Type B pancreatic cell (in vitro differentiated cells): ENCODE results near the gene PYGM. TPM values are rescaled to one million over a fixed set of nuclear protein-coding genes. Genes with fewer than 3 reads are reported as not detected.
A peak's percentile ranks its signal among the peaks of the same experiment; 100 is the strongest.

Experiments
- DNase-seq: peaks from one replicate; pipeline ENCODE4 v3.0.0; 2021; ENCODE audit warnings: mixed read lengths; ENCODE audit not compliant: unreplicated experiment; ENCODE audit errors: extremely low spot score
- H3K27ac Mint-ChIP-seq: 2 replicates; pipeline ENCODE4 v1.8.0; 2021; ENCODE audit warnings: mild to moderate bottlenecking, mixed read lengths
- H3K27me3 Mint-ChIP-seq: 2 replicates; pipeline ENCODE4 v1.8.0; 2021; ENCODE audit warnings: mixed read lengths
- H3K36me3 Mint-ChIP-seq: 2 replicates; pipeline ENCODE4 v1.8.0; 2021; ENCODE audit warnings: mixed read lengths
- H3K4me1 Mint-ChIP-seq: one replicate; pipeline ENCODE4 v1.8.0; 2021; ENCODE audit warnings: mixed read lengths; ENCODE audit not compliant: unreplicated experiment
- H3K4me3 Mint-ChIP-seq: 2 replicates; pipeline ENCODE4 v1.8.0; 2021; ENCODE audit warnings: mild to moderate bottlenecking, mixed read lengths
- H3K9me3 Mint-ChIP-seq: 2 replicates; pipeline ENCODE4 v1.8.0; 2021; ENCODE audit warnings: mixed read lengths
- CTCF ChIP-seq: fragments of 200-600 bp; sonication (generic); conservative IDR thresholded peaks from 2 replicates; pipeline ENCODE4 v1.5.0; 2021; ENCODE audit warnings: antibody characterized with exemption, mild to moderate bottlenecking
- total RNA-seq: library from RNA; stranded (reverse); gene quantifications from 2 replicates; pipeline ENCODE4 v1.2.1, GENCODE V29; 2021; ENCODE audit warnings: low replicate concordance

The PYGM gene
- total RNA-seq, 1 donor from 2014 or later = 239 TPM

DNA sequence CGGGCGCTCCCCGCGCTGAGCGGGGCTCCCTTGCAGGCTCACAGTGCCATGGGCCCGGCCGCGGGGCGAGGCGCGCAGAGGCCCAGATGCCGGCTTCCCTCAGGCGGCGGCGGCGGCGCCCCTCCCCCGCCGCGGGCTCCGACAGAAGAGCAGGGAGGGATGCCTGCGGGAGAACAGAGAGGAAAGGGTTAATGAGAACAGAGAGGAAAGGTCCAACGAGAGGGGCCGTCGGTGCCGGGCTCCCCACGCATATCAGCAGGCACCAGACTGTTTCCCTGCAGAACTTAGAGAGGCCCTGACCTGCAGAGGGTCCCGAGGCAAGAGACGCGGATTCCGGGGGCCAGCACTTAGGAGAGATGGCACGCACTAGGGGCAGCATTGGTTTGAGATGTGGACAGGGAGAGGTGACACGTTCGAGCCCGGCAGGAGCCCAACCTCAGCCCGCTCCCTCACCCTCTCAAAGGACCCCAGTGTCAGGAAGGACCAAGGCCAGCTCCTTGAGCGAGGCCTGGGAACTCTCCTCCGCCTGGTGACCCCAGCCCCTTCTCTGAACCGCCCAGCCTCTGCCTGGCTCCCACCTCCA is 45.9 kb downstream of the PYGM start:
- Mint-ChIP-seq H3K27ac (no peak overlapping the region), H3K4me3 (peak overlapping the region; percentile 47), H3K9me3 (no peaks in the 10 kb centered on the region), H3K36me3 (no peaks in the 10 kb centered on the region), H3K4me1 (peaks cover 19% of the 10 kb centered on the region), H3K27me3 (peaks cover 87% of the 10 kb centered on the region)
- no peak for TF ChIP-seq CTCF
- no peak for DNase-seq

- Mint-ChIP-seq H3K27me3 (peaks cover 84% of the 10 kb centered on the region), H3K4me3 (no peak overlapping the region), H3K36me3 (no peaks in the 10 kb centered on the region), H3K27ac (no peak overlapping the region), H3K4me1 (peaks cover 19% of the 10 kb centered on the region), H3K9me3 (no peaks in the 10 kb centered on the region)
- no peak for TF ChIP-seq CTCF
- no peak for DNase-seq
Measured at GRCh38 chr11:64713016-64713707, 46.6 kb downstream of the PYGM start.

- peak overlapping the region; percentile 17 for H3K4me3 Mint-ChIP-seq
- H3K27ac Mint-ChIP-seq = no peak overlapping the region
- H3K27me3 Mint-ChIP-seq = peaks cover 82% of the 10 kb centered on the region
- H3K9me3 Mint-ChIP-seq = no peaks in the 10 kb centered on the region
- H3K36me3 Mint-ChIP-seq = no peaks in the 10 kb centered on the region
- H3K4me1 Mint-ChIP-seq = peaks cover 19% of the 10 kb centered on the region
- TF ChIP-seq CTCF = no peak
- no peak for DNase-seq
Measured at GRCh38 chr11:64712430-64713015, 47.3 kb downstream of the PYGM start.

GRCh38 chr11:64711956-64712362 is 47.8 kb downstream of the PYGM start:
- no peak for DNase-seq
- Mint-ChIP-seq H3K27ac (no peak overlapping the region), H3K9me3 (no peaks in the 10 kb centered on the region), H3K4me3 (peak overlapping the region; percentile 54), H3K36me3 (no peaks in the 10 kb centered on the region), H3K4me1 (peaks cover 19% of the 10 kb centered on the region), H3K27me3 (peaks cover 79% of the 10 kb centered on the region)
- no peak for TF ChIP-seq CTCF

DNA sequence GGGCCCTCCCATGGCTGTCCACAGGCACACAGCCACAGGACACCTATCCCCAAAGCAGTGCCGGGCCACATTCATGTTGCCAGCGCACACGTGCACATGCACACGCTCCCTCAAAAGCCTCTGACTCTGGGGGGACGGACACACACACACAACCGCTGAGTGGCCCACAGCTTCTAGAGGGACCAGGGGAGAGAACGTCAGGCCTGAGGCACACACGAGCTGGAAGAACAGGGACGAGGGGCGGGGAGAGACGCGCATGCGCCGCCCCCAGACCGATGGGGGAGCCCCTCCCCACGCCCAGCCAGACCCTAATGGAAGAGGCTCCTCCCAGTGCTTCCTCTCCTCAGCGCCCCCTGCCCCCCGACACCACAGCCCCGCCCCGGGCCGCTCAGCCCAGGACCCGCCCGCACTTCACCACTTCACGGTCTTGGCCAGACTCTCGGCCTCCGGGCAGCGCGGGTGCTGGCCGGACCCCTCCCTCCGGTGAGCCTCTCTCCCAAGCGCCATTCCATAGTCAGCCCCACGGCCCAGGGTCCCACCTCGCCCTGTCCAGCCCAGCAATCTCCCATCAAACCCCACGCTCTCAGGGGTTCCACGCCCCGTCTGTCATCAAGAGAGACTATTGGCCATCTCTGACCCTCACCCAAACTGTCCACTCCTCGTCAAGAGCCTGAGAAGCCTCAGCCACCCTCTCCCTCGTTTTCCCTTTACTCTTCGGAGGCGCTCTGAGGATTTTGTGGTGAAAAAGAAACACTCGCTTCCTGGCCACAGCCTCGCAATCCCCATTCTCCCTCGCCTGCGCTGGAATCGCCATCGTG is 48.4 kb downstream of the PYGM start:
- Mint-ChIP-seq H3K27ac (no peak overlapping the region), H3K4me3 (peak overlapping the region; percentile 54), H3K27me3 (peaks cover 77% of the 10 kb centered on the region), H3K4me1 (peaks cover 17% of the 10 kb centered on the region), H3K36me3 (no peaks in the 10 kb centered on the region), H3K9me3 (no peaks in the 10 kb centered on the region)
- DNase-seq = no peak
- TF ChIP-seq CTCF = no peak
